NCI-H774 (cell line): Measurements from ENCODE around the gene ATP13A3.

Experiments used
- DNase-seq: peaks from one replicate; lab custom pipeline; 2025; lab: John Stamatoyannopoulos, UW

Gene ATP13A3

DNA sequence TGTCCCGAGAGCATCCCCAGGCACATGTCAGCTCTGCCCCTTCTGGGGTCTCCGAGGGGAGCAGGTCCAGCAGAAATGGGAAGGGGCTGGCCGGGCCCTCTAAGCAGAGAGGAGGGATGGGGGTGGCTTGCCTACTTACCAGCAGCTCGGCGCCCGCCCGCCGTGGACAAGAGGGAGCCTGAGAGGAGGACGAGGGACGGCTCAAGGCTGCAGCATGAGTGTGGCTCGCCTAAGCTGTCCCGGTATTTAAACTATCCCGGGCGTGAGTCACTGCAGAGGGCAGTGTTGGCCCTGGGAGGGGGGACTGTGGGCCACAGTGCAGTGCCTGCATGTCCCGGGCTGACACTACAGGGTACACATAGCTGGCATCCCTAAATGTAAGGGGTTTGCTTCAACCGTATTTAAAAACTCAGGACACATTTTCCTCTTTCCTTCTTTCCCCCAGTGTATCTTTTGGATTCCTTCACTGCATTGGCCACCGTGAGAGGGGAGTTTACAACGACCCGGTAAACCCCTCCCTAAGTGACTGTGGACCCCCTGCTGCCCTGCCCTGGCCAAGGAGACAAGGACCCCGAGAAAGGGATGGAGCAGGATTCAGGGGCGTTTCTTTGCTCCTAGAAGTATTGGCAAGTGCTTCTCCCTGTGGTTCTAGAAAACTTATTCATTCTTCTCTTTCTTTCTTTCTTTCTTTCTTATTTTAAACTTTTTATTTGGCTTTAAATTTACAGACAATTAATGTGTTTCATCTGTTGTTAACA lies 117.1 kb downstream of the ATP13A3 start, which contains the start of gene LRRC15:
Gene LRRC15 (minus strand): TSS at position 222 of the 758 bp plus-strand sequence. CDS start 8,700 bp downstream, outside the sequence.
- no peak for DNase-seq

DNA sequence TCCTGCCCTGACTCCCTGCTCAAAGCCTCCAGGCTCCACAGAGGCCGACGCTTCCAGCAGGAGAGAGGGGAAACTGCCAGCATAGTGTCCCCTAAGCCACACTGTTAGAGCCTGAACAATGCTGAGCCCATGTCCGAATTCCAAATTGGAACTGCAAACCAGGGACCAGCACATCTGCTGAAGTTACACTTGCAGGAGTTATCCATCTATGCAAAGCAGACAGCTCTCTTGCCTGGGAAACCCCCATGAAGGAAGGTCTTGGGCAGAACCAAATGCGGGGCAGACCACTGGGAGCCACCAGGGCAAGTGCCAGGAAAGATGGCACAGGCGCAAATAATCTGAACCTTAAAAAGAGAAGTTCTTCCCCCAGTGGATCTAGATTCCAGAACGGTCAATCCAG lies 117.9 kb downstream of the ATP13A3 start:
- no peak for DNase-seq

DNA sequence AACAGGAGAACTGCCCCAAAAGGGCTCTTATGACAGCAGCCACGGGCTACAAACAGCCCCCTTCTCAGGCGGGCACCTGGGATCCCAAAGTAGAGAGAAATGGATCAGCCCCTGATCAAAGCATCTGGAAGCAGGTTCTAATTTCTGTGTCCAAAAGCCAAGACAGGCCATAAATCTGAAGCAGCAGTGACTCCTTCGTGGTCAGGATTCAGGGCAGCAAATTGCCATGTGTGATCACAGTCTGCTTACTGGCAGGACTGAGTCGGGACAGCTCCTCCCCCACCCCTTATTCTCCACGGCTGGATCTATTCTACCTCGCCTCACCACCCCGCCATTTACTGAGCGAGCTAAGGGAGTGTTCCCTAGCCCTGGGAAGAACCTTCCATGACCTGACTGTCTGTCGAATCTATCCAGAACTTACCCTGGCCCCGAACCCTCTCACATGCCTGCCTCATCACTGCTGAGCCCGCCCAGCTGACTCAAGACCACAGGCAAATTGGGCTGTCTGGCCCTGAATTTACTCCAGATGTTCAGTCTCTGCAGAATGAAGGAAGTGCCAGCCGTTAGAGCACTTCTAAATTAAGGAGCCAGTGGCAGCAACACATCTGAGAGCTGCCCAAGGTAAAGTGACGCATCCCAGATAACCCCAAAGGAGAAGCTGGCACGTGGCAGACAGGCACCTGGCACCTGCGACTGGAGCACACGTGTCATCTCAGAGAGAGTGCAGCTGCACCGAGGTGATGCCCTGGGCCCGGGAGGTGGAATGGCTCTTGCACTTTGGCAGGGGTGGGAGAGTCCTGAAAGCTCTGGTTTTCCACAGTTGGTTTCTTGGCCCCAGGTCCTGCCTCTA lies 118.6 kb downstream of the ATP13A3 start:
- DNase-seq: no peak

DNA sequence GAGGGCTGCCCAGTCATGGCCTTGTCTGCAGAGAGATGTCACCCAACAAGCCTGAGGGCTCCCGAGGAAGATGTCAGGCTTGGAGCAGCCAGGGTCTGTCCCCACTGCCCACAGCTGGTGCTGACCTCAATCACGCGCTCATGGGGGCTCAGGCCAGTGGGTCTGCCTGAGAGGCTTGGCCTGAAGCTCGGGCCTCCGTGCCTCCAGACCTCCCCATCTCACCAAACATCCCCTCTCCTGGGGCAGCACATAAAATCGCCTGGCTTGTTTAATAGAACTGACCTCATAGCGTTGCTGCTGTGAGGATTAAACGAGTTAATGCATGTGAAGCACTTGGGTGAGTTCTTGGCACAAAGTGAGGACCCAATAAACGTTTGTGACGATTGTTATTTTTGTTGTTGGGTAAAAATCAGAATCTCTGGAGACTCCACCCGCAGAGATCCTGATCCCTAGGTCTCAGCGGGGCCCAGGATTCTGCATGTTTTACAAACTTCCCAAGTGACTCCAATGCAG lies 120.8 kb downstream of the ATP13A3 start:
- no peak for DNase-seq

DNA sequence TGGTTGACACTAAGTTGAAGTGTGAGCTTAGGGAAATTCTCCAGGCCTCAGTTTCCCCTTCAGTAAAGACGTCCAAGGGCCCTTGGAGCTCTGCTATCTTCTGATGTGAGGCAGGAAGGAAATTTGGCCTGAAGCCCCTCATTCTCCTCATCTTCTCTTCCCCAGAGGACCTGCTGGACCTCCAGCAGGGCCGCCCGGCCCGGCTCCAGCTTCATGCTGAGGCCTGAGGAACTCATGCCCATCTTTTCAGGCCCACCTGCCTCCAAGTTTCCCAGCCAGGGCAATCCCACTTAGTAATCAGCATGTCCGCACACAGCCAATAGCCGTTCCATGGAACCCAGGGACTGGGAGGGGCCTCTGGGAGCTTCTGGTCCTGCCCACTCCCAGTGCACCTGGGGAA lies 121.3 kb downstream of the ATP13A3 start:
- DNase-seq: no peak

DNA sequence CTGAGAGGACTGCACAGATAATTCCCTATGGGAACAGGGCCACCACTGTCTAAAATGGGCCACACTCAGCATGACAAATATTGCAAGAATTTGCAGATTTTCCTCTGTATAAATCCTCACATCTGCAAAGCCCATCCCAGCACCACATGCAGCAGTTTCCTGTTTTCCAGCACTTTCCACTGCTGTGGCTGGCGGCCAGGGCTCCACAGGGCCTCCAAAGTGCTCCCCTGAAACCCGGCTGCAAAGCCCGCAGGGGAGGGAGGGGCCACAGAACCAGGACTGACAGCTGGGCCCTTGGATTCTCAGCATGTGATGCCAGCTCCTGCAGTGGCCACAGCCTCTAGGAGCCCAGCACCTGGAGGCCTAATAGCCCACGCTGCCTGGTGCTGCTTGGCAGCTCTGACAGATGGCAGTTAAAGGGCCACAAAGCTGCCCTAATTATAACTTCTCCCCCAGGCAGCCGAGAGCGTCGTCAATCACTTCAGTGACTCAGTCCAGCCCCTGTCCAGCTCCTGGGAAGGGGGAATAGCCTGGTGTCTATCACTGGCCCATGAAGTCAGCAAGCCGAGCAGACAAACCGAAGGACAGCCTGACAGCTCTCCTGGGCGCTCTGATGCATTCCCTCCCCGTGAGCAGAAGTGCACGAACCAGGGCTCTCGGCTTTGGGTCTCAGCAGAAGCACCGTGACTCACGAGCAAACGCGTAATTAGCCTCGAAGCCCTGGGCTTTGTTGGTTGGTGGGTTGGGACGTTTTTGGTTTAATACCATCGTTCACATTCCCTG lies 122.0 kb downstream of the ATP13A3 start:
- peak; percentile 86 for DNase-seq

DNA sequence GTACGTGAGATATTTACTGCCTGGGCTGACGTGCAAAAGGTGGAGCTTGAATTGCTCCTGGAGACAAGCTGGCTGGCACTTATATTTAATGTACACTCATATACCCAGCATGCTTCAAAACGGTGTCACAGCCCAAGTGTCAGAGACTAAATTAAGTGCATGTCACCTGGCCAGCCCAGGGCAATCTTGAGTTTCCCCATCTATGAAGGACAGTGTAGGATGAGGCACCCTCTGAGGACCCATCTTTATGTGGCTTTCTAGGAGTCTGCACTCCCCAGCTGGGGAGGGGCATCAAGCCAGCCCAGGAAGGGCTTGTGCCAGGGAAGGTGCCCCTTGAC lies 122.5 kb downstream of the ATP13A3 start:
- DNase-seq: no peak

DNA sequence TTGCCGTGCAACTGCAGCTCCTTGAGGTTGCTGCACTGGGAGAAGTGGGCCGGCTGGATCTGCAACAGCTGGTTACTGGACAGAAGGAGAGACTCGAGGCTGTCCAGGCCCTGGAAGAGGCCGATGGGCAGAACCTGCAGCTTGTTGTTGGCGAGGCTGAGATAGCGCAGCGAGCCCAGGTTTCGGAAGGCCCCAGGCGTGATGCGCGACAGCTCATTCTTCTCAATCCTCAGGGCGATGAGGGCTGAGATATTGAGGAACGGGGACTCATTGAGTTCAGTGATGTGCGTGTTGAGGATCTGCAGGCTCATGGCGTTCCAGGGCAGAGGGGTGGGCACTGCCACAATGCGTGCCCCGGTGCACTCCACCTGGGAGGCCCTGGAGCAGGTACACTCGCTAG lies 126.2 kb downstream of the ATP13A3 start:
- DNase-seq: no peak

DNA sequence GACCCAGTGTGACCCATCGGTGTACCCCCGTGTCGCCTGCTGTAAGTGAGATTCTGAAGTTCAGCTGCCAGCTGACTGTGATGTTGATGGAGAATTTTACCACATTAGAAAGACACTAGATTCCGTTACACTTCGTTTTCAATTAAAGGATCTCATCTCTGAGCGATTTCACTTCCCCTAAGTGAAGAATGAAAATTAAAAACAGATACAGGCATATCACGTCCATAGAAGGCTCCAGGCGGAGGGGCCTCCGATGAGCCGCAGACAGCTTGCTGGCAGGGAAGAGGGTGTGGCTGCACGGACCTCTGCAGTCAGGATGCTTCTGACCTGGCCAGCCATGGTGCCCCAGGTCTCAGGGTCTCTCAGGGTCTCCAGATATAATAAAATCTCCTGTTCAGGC lies 129.1 kb downstream of the ATP13A3 start:
- no peak for DNase-seq

DNA sequence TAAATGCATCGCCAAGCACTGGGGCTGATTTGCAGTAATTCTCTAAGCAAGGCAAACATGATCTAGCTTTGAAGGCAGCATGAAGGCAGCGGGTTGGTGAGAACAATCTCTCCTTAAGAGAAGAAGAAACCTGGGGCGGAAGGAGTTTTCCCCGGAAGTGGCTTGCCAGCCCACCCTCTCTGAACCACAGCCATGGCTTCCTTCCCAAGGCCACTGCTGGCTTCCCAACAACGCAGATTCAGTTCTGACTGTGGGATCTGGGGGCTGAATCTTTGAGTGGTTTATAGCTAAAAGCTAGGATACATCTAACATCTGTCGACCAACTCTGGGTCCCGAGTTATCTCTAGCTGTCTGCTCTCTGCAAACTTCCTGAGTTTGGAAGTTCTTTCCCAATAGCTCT lies 131.4 kb downstream of the ATP13A3 start:
- DNase-seq: no peak

DNA sequence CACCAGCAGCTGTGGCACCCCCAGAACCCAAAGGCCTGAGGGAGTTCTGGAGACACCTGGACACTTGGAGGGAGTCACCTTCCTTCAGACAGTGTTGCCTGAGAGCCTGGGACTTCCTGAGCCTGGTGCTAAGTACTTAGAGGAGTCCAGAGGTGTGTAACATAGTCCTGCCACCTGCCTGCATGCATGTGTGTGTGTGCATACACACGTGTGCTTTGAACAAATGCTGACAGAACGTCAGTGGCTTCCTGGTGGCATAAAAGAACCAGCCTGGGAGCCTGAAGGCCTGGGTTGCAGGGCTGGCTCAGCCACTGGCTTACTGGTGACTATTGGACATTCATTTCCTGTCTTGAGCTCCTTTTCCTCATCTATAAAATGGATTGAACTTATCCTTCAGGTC lies 132.5 kb downstream of the ATP13A3 start:
- DNase-seq: no peak
